AG08395 (cell line): Measurements from ENCODE around the gene SYCP2L.
"Not testable (repeated sequence)": the region's sequence is repeated elsewhere in the genome, so short reads cannot be mapped to it uniquely, and the experiment has no call there.

Experiments used
- DNase-seq: peaks from one replicate; pipeline ENCODE4 v3.0.0; 2012; ENCODE audit warnings: mixed read lengths, low spot score

SYCP2L gene

GRCh38 chr6:10880366-10880765 is 6.5 kb upstream of the SYCP2L start:
- DNase-seq = no peak

DNA sequence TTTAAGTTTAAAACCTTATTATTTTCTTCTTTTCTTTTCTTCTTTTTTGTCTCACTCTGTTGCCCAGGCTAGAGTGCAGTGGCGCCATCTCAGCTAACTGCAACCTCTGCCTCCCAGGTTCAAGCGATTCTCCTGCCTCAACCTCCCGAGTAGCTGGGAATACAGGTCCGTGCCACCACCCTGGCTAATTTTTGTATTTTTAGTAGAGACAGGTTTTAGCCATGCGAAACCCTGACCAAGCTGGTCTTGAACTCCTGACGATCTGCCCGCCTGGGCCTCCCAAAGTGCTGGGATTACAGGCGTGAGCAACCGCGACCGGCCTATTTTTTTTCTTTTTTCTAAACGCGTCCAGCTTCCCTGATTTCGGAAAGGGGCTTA is 4.6 kb upstream of the SYCP2L start:
- DNase-seq = not testable (repeated sequence)

DNA sequence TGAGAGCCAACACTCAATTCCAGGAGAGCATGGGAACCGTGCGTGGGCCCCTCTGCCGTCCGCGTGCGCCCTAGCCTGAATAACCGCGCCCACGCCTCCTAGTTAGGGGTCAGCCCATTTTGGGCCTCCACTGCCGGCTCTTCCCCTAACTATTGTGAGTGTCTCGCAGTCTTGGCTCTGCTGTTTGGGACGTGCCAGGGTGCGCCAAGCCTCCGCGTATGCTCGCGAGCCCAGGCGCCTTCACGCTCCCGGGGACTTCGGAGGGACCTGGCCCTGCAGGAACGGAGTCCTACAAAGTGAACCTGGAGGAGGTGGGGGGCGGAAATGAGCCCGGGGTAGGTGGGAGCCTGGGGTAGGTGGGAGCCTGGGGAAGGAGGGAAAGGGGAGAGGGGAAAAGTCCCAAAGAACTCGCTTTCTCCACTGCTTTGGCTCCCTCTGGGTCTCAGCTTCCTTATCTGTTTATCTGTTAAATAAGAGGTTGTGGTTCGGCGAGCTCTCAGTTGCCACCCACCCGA is 4.1 kb upstream of the SYCP2L start:
- DNase-seq = no peak

GRCh38 chr6:10883312-10884244 is 3.3 kb upstream of the SYCP2L start:
- DNase-seq = no peak

DNA sequence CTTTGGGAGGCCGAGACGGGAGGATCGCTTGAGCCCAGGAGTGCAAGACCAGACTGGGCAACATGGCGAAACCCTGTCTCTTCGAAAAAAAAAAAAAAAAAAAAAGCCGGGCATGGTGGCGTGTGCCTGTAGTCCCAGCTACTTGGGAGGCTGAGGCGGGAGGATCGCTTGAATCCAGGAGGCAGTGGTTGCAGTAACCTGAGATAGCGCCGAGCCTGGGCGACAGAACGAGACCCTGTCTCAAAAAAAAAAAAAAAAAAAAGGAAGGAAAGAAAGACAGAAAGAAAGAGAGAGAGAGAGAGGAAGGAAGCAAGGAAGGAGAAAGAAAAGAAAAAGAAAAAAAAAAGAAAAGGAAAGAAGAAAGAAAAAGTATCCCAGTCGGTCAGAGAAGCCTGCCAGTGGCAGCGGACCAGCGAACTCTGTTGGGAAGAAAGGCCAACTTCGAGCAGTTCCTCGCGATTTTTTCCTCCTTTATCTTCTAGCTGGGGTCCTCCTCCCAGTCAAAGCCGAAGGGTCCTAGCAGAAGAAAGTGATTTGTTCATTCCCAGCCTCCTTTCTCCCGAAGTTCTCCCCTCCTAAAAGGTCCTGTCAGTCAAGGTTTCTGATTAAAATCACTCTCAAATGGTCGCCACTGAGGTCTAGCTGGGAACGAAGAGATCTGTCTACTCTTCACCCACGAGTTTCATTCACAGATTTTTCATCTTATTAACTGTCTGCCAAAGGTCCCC is 2.4 kb upstream of the SYCP2L start:
- no peak for DNase-seq

GRCh38 chr6:10886365-10886690 is 524 bp upstream of the SYCP2L start:
- DNase-seq = not testable (repeated sequence)

DNA sequence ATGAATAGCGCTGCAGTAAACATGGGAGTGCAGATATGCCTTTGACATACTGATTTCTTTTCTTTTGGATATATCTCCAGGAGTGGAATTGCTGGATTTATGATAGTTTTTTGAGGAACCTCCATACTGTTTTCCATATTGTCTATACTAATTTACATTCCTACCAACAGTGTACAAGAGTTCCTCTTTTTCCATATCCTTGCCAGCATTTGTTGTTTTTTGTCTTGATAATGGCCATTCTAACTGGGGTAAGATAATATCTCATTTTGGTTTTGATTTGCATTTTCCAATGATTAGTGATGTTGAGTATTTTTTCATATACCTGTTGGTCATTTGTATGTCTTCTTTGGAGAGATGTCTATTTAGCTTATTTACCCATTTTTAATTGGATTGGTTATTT is 3.3 kb downstream of the SYCP2L start:
- no peak for DNase-seq

DNA sequence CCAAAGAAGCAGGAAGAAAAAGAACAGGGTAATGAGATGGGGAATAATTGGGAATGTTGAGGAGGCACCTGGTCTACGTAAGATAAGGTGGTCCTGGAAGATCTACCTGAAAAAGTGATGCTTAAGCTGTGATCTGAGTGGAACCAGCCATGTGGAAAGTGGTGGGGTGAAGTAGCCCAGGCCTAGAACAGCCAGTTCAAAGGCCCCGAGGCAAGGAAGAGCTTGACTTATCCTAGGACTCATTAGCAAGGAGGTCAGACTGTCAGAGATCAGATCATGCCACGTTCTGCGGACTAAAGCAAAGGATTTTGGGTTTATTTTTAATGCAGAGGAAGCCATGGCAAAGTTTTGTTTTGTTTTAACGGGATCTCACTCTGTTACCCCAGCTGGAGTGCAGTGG is 5.1 kb downstream of the SYCP2L start:
- no peak for DNase-seq

GRCh38 chr6:10894958-10895357 is 8.1 kb downstream of the SYCP2L start:
- no peak for DNase-seq

- no peak for DNase-seq
Observed at GRCh38 chr6:10896691-10897090, 9.8 kb downstream of the SYCP2L start.

- DNase-seq = no peak
Observed at GRCh38 chr6:10901770-10902169, 14.9 kb downstream of the SYCP2L start.

DNA sequence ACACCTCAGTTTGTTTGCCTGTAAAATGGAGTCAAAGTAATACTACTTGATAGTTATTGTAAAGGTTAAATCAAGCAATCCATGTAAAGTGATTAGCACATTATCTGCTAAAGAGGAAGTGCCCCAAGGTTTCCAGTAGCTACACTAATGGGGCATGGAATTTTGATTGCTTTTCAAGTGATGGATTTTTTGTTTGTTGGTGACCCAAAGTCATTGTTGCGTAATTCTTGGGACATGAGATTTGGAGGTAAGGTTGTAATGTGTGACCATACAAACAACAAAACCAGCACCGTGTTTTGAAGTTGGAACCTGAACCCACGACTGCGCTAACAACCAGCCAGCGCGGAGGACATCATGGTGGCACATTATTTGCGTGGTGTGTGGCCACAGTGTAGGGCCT is 17.2 kb downstream of the SYCP2L start:
- no peak for DNase-seq

DNA sequence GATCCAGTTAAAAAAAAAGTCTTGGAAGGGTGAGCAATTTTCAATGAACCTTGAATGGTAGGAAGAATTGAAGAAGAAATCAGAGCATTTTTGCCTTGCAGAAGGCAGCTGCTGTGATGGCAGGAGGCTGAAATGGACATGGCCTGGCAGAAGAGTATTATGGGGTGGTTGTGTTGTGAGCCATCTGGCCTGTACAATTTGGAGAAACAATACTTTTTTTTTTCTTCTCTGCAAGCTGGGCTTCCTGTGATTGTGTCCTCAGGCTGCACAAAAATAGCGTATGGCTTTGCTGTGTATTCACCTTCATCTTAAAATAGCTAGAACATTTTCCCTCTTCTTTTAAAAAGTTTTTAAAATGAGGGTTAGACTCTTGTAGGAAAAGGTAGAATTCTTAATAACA is 21.4 kb downstream of the SYCP2L start:
- no peak for DNase-seq

DNA sequence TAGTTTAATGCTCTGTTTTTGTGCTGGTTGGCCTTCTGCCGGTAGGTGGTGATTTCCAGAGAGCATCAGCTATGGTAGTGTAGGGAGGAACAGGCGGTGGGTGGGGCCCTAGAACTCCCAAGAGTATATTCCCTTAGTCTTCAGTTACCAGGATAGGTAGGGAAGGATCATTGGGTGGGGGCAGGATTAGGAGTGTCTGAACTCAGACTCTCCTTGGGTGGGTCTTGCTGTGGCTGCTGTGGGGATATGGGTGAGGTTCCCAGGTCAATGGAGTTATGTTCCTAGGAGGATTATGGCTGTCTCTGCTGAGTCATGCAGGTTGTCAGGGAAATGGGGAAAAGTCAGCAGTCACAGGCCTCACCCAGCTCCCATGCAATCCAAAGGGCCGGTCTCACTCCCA is 32.7 kb downstream of the SYCP2L start:
- not testable (repeated sequence) for DNase-seq

GRCh38 chr6:10933126-10933525 is 46.3 kb downstream of the SYCP2L start:
- DNase-seq = no peak

DNA sequence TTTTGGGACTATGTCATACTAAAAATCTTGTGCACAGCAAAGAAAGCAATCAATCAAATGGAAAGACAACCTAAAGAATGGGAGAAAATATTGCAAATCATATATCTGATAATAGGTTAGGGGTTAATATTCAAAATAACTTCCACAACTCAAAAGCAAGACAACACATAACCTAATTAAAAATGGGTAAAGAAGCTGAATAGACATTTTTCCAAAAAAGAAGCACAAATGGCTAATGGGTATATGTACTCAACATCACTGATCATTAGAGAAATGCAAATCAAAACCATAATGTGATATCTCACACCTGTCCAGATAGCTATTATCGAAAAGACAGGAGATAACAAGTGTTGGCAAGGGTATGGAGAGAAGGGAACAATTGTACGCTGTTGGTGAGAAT is 53.0 kb downstream of the SYCP2L start:
- no peak for DNase-seq

DNA sequence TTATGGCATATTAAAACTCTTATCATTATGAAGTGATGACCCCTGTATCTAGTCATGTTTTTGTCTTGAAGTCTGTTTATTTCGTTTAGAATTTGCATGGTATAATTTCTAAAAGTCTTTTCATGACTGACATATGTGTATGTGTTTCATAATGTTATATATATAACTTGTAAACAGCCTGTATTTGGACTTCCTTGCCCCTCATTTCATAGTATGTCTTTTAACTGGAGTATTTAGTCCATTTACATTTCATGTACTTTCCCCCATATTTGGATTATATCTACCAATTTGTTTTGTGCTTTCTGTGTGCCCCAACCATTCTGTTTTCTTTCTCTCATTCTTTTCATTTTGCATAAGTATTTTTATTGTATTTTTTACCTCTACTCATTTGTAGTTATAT is 59.0 kb downstream of the SYCP2L start:
- DNase-seq = no peak

DNA sequence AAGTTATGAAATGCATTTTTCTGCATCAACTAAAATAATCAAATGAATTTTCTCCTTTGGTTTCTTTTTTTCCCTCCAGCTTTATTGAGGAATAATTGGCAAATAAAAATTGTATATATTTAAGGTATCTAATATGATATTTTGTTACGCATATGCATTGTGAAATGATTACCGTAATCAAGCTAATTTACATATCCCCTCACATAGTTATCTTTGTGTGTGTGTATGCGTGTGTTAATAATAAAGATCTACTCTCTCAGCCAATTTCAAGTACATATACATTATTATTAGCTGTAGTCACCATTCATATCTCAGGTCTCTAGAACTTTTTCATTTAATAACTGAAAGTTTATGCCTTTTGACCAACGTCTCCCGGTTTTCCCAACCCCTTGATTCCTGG is 61.1 kb downstream of the SYCP2L start:
- DNase-seq = no peak

DNA sequence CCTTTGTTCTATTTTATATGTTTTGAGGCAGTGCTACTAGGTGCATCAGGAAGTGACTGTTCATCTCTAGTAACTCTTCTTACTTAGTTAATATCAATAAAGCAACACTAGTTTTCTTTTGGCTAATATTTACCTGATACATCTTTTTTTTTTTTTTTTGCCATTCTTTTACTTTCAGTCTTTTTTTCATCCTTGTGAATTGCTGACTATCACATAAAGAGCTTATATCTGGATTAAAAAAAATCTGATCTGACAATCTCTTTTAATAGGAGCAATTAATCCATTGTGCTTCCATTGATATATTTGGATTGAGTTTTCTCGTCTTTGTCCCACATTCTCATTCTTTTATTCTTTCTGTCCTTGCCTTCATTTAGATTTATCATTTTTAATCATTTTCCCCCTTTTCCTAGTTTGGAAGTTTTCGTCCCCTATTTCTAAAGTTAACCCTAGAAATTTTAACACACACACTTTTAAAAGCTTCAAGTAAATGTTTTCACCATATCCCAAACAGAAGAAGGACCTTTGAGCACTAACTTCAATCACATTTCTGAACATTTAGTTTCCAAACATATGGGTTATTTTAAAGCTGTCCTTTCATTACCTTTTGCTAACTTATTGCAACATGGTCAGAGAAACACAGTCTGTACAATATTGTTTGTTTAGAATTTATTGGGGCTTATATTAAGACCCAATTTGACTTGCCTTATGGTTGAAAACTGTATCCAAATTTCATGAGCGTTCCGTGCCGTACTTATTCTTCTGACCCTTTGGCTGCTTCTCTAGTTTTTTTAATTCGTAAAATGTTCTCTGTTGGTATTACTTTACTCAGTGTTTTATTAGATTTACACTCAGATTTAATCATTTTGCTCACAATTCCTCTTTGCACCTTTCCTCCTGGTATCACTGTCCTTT is 63.0 kb downstream of the SYCP2L start:
- no peak for DNase-seq

GRCh38 chr6:10951675-10952282 is 64.9 kb downstream of the SYCP2L start:
- DNase-seq = peak; percentile 70

DNA sequence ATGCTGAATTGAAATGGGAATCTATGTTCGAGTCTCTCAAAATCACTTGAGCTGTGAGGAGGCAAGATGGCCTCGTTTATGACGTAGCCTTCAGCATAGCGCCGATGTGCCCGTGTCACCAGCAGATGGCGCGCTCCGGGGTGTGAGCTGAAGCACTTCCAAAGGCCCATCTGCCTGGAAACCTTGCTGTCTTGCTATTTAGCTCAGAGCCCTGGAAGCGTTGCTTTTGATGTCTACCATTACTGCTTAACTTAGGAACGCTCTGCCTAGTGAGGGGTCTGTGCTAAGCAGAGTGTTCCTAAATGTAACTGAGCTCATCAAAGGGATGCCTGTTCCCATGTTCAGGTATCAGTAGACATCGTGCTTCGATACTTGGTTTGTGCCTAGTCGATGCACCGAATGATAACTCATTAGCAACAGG is 67.7 kb downstream of the SYCP2L start:
- peak; percentile 76 for DNase-seq

DNA sequence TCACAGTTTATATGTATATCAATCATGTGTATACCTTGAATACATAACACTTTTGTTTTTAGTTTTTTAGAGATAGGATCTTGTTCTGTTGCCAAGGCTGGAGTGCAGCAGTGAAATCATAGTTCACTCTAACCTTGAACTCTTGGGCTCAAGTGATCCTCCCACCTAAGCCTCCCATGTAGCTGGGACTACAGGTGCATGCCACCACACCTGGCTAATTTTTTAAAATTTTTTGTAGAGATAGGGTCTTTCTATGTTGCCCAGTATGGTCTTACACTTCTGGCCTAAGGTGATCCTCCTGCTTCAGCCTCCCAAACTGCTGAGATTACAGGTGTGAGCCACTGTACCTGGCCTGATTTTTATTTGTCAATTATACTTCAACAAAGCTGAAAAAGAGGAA is 69.9 kb downstream of the SYCP2L start:
- no peak for DNase-seq
